Lower leg skin (tissue), 3 donors: ENCODE results near the gene VWA1.

Experiments used
- POLR2A ChIP-seq, 2 donors: fragments of 450-650 bp; IDR thresholded peaks; one replicate each; pipeline ENCODE4 v1.6.1; 2016 to 2017; ENCODE audit warnings: antibody characterized with exemption in 2 of 2, mild to moderate bottlenecking in 1 of 2, moderate library complexity in 1 of 2
- TF ChIP-seq, protein P1 (sequence below), 3 donors: fragments of 450-650 bp; IDR thresholded peaks; one replicate each; pipeline ENCODE4 v1.5.1; 2016; ENCODE audit warnings: antibody characterized with exemption in 3 of 3, mild to moderate bottlenecking in 3 of 3, moderate library complexity in 2 of 3

DNA sequence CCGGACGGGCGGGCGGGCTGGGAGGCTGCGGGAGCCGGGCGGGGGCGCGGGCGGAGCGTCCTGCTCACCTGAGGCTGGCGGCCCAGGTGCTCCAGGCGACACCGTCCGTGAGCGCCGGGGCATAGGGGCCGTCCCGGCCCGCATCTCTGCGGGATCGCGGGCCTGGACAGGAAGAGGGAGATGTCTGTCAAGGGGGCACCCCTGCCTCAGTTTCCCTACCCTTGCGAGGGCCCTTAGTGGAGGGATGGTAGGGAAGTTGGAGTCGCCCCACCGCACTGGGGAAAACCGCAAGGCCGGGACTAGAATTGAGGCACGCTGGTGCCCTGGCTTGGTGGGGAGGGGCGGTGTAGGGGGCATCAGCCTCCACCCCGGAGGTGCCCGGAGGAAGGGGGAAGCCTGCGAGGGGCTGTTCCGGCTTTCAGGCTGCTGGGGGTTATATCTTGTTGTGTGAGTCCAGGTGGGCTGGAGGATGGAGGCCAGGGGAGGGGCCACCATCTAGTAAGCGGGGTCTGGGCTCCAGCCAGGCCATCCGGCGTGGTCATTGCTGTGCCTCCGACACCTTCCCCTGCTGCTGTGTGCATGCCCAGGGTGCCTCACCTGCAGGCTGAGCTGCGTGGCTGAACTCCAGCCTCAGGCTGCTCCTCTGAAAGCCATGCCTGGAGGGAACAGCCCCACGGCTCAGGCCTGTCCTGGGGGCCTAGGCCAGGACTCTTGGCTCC is 580 bp downstream of the VWA1 start:
- TF ChIP-seq, protein P1, sequence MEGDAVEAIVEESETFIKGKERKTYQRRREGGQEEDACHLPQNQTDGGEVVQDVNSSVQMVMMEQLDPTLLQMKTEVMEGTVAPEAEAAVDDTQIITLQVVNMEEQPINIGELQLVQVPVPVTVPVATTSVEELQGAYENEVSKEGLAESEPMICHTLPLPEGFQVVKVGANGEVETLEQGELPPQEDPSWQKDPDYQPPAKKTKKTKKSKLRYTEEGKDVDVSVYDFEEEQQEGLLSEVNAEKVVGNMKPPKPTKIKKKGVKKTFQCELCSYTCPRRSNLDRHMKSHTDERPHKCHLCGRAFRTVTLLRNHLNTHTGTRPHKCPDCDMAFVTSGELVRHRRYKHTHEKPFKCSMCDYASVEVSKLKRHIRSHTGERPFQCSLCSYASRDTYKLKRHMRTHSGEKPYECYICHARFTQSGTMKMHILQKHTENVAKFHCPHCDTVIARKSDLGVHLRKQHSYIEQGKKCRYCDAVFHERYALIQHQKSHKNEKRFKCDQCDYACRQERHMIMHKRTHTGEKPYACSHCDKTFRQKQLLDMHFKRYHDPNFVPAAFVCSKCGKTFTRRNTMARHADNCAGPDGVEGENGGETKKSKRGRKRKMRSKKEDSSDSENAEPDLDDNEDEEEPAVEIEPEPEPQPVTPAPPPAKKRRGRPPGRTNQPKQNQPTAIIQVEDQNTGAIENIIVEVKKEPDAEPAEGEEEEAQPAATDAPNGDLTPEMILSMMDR (IDR thresholded peaks at IDR 0.05) = no peak
- TF ChIP-seq POLR2A (IDR thresholded peaks at IDR 0.05) = no peak
